Activated CD8-positive, alpha-beta memory T cell treated with anti-CD3 and anti-CD28 coated beads, Interleukin-2, amount 50 U/mL, for 48 hours (primary cell): ENCODE measurements around the gene PPFIBP2.

ENCODE experiments used
- DNase-seq: peaks from one replicate; pipeline ENCODE4 v3.0.0-alpha.2; 2020

PPFIBP2 gene

DNA sequence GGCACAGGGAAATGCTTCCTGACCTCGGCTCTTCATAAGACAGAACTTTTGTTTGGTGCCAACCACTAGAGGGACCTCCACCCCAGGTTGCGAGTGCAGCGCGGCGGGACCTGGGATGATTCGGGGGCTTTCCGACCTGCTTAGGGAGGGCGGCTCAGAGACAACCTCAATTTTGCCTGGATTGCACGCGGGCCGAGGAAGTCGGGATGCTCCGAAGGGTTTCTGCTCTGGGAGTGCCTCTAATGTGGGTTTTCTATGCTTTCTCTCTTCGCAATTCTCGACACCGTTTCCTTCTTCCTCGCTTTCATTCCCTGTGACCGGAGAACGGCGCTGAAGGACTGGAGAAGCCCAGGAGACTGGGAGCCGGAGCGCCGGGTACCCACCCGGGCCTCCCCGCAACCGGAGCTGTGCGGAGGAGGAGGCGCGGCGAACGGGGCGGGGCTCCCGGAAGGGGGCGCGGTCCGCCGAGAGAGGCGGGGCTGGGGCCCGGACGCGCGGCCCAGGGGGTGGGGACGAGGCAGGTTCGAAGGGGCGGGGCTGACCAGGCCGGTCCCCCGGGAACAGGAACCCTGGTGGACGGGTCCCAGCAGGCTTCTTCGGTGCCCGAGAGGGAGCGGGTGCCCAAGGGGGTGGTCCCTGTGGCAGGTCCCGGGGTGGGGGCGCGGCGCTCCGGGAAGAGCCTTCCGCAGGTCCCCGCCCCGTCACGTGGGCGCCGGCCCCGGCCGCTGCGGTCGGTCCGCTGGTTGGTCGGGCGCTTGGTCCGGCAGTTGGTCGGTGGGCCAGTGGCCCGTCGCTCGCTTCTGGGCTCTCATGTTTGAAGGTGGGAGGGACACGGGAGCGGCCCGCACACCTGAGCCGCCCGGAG lies at the start of gene PPFIBP2:
Gene PPFIBP2, plus strand, starts transcription at position 766 of the 865 bp plus-strand sequence. CDS start 35,477 bp downstream, outside the sequence.
- DNase-seq: peak; percentile 91

DNA sequence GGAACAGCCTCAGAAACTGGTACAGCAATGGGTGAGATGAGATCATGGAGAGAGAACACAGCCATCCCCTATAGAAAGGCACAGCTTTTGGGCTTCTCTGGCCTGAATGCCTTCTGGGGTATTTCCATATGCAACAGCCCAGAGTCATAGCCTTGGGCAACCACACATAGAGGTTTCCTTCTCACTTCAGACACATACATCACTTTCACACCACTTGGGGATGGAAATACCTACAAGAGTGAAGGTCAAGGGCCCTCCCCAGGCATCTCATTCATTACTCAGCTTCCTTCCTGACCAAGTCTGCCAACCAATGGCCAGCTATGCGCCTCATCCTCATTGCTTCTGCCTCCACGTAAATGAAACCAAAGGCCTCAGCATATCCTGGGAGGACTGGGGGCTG lies 46.1 kb upstream of the PPFIBP2 start:
- DNase-seq: no peak

DNA sequence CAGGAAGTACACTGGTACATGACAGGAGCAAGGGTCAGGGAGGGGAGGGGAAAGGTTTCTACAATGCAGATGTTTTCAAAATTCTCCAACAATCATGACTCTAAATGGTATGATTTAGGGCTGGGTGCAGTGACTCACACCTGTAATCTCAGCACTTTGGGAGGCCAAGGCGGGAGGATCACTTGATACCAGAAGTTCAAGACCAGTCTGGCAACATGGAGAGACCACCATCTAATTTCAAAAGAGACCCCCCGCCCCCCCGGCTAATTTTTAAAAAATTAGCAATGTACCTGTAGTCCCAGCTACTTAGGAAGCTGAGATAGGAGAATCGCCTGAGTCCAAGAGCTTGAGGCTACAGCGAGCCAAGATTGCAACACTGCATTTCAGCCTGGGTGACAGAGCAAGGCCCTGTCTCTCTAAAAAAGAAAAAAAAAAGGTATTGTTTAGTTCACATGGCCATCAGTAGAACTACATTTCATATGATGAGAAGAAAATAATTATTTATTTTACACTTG lies 44.4 kb upstream of the PPFIBP2 start:
- DNase-seq: peak; percentile 0

DNA sequence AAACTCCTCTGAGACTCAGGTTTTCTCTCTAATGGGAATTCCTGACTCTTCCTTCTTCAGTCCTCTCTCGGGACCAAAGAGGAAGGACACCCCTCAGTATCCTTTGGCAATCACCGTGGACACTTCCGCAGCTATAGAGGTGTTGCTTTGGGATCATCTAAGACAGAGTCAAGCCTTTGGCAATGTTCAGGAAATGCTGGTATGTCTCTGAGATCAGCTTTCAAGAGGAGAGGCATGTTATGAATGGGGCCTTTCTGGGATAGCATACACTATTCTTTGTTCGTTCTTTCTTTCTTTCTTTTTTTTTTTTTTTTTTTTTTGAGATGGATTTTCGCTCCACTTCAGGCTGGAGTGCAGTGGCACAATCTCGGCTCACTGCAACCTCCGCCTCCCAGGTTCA lies 42.7 kb upstream of the PPFIBP2 start:
- no peak for DNase-seq

DNA sequence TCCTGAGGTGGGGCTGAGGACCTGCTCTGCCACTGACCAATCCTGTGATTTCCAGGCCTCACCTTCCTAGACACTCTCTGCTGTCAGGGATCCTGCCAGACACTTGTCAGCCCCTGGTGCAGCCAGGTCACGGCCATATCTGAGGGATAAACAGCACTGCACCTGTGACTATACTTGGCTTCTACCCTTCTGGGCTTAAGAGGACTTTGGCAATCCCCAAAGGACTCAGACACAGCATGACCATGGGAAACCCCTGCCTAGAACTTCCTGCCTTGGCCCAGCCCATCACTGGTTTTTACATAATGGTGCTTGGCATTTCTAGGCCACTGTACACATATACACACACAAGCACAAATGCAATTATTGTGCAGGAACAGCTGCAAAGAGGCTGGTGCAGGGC lies 40.1 kb upstream of the PPFIBP2 start:
- no peak for DNase-seq

DNA sequence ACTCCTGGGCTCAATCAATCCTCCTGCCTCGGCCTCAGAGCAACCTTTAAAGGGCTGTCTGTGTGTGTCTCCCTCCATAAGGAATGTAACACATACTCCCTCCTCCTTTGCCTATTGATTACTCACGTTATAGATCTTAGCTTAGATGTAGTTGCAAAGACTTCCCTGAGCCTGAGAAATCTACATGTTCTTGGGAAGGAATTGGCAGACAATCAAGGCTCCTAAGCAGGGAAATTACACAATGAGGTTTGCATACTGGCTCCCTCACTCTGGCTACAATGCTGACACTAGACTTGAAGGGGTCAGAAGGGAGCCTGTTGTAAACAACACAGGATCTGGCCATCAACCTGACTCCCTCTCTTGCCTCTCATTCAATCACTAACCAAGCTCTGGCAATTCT lies 33.7 kb upstream of the PPFIBP2 start:
- no peak for DNase-seq

DNA sequence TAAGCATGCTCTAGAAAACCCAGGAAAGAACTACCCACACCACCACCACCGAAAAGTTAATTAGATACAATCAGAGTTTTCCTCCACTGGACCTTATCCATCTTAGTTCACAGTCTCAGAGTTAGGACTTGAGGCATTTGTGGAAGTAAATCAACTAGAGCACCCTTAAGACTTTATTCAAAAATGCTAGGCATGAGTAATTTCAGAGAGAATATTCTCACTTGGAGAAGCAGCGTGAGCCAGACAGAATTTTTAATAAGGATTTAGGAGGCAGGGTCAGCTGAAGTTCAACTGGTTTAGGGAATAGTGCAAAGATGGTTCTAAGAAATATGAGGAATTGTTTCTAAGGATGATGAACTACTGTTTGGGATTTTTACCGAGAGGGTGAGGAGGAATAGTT lies 29.7 kb upstream of the PPFIBP2 start:
- no peak for DNase-seq

DNA sequence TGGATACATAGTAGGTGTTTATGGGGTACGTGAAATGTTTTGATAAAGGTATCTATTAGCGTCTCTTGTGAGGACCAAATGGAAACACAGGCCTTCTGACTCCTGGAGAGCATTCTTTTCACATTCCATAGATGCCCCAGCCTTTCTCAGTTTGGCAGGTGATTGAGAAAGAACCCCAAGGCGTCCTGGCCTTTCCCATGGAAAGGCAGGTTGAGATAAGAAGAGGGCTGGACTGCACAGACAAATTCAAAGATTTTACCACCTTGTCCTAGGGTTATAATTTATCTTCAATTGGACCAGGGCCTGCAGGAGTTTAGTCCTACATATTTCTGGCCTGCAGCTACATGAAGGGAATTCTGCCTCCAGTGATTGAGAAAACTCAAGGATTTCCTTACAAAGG lies 29.2 kb upstream of the PPFIBP2 start:
- no peak for DNase-seq

DNA sequence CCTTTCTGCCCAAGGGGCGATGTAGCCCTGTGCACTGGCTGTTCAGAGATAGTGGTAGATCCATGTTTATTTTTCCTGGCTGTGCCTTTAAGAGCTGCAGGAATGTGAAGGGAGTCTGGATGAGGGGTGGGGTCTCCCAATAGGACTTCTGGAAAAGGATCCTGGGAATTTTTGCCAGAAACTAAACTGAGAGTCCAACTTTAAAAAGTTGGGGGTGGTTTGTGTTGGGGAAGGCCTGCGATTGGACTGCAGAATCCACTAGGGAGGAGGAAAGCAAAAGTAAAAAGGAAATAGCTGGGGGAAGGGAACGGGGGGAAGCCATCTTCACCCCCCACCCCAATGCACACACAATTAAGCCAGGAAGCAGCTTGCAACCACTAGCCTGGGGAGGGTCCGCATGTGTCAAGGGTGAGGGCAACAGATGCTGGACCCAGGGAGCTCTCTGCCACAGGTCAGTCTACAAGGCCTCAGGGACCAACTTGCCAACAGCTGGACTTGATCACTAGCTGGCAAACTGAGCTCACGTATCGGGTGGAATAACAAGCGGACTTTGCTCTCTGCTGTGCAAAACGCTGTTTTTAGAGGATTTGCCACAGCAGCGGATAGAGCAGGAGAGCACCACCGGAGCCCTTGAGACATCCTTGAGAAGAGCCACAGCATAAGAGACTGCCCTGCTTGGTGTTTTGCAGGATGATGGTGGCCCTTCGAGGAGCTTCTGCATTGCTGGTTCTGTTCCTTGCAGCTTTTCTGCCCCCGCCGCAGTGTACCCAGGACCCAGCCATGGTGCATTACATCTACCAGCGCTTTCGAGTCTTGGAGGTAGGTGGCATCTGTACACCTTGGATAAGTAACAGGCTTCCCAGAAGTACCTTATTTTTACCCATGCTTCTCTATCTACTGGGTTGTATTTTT lies 28.4 kb upstream of the PPFIBP2 start, which contains the start of gene OLFML1:
Gene OLFML1, plus strand, starts transcription at position 321 of the 912 bp plus-strand sequence. Its CDS starts 370 bp downstream, at position 691.
- no peak for DNase-seq

DNA sequence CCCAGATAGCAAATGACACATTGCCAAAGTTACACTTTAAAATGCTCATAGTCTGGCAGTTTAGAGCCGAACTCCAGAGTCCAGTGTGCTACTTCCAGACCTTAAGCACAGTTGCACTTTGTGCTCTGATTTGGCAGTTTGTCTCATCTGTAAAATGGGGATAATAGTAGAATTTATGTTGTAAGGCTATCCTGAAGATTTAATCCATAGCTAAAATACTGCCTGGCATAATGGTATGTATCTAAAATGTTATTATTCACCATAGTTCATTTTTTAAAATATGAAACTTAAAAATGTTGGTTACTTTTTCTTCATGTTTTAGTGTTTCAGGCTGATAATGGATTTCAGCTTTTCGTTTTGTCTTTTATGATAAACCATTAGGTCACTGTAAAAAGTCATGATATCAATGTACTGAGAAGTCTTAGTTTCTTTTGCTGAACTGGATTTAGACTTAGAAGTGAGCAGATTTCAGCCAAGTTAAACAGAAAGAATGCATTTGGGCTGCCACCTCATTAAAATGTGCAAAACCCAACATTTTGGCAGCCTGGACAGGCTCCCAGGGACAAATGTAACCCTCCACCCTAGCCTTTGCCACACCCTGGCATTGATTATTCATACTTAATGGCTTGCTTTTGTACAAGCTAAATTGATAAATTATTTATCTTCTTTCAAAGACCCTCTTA lies 27.6 kb upstream of the PPFIBP2 start:
- no peak for DNase-seq

DNA sequence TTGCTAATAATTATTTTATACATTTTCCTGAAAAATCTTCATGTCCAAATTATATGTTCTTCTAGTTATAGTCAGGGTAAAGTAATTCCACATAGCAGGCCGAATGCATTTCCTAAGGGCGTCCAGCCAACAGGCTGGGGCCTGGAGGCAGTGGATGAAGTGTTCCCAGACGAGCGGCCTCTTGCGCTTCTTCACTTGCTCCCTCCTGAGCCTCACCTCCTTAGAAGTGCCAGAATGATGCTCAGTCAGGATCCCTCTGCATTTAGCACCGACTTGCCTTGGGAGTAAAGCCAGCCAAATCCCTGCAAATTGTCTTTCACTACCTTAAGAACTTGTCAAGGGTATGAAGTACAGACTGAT lies 27.0 kb upstream of the PPFIBP2 start:
- DNase-seq: no peak

DNA sequence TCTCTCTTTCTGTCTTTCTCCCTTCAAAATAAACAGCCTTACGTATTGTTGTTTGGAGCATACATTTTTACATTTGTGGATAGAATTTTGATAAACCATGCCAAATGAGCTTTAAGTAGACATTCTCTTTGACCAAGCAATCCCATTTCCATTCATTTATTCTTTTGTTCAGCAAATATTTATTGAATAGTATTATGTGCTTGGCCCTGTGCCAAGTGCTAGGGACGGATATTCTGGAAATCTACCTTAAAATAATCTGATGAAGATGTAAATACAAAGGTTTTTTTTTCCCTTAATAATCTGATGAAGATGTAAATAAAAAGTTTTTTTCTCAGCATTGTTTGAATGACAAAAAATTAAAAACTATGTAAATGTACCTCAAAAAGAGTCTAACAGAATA lies 26.4 kb upstream of the PPFIBP2 start:
- DNase-seq: no peak

DNA sequence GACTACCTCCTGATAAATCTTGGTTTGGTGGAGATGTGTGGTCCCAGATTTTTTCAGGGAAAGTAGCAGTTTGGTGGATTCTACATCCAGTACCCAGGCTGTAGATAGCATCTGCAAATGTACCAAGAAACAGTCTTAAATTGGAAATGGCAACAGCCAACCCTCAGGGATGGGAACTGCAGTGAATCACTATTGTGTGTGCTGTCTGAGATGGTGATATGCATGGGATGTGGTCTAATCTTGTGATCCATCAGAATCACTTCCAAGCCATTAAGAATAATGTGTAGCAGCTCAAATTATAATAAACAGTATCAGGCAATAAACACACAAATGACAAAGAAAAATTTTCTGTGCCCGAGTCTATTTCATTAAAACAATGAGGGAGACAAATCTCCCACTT lies 25.1 kb upstream of the PPFIBP2 start:
- no peak for DNase-seq

DNA sequence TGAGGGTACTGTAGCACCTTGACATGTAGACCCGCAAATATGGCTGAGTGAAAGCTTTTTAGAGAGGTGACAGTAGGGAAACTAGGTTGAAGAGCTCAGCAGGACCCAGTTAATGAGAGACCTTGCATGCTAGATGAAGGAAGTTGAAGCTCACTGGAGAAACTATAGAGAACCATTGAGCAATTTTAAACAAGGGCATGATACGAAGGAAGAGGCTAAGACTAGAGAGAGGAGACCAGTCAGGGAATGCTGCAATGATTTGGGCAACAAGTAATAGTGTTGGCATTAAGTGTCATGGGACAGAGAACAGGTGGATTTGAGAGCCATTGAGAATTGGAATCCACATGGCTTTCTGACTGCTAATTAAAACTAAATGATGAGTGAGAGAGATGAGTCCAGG lies 24.4 kb upstream of the PPFIBP2 start:
- DNase-seq: no peak

DNA sequence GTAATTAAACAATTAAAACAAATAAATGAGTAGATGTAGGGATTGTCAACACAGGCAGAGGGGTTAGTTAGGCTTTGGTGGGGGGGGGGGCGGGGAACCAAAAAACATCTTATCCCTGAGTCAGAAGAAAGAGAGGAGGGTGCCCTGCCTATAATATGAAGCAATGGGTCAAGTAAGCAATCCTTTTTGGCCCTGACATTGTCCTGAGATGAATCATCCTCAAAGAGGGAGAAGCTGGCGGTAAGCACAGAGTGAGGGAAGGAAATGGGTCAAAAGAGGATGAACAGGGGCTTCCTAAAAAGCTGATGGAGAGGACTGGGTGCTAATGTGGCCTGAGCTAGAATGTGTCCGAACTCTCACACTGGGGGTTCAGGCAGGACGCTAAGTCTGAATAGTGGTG lies 23.7 kb upstream of the PPFIBP2 start:
- DNase-seq: no peak

DNA sequence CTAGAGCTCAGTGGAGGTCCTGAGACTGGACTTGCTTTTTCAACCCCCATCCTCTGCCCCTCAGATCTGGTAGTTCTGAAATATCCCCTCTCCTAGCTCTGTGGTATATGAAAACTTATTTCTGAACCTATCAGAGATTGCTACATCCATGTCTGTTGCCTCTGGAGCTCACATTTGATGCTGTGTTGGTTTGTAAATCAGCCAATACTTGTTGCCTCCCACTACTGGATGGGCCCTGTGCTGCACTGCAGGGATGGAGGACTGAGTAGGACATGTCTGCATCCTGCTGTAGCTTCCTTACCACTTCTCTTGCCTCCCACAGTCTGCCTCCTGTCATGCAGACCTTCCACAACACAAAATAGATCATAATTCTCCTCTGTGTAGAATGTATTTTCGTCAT lies 23.3 kb upstream of the PPFIBP2 start:
- no peak for DNase-seq

DNA sequence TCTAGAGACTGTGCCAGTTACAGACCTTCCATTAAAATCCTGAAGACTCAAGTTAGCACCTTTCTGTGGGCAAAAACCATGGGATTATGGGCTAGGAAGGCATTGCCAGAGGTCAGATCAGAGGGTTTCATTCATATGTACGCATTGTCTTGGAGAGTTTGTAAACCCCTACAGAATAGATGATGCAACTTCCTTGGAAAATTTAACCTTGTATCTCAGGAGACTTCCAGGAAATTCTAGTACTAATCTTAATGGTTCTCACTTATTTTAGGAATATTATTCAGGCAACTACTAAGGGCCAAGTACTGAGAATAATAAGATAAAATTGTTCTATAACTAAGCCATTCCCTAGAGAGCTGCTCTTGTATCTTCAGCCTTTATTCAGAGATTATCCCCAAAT lies 21.5 kb upstream of the PPFIBP2 start:
- DNase-seq: no peak

DNA sequence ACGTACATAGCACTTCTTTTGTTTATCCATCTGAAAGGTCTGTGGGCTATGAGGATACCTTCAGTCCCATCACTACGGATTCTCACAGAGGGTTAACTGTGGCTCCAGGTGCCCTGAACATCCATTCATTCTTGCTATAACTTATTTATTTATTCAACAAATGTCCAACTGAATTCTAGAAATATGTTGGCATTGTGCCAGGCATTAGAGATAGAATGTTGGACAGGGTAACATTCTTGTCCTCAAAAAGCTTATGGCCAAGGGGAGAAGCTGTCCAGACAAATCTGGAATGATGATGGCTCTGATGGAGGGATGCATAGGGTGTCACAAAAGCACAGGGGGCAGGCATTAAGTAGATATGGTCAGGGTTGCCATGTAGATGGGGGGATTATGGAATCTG lies 20.1 kb upstream of the PPFIBP2 start:
- DNase-seq: no peak

DNA sequence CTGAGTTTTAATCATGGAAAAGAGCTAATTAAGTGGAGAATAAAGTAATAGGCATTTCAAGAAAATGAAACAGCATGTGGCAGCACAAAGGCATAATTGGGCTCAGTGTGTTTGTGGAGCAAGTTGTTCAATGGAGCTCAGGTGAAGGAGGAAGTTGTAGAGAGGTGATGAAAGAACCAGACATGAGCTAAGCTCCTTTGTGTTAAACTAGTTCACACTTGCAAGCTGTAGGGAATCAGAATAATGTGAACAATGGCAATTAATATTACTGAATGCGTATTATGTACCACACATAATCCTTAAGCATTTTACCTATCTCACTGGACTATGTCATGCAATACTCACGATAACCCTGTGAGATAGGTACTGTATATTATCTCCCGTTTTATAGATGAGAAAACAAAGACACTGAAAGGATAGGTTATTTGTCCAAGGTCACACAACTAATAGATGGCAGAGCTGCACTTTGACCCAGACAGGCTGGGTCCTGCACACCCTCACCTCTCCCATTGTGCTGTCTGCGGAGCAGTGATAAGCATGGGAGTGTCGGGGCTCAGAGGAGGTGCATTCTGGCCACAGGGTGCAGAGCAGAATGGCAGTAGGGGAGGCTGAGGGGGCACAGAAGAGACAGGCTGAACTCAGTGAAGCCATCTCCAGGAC lies 19.6 kb upstream of the PPFIBP2 start:
- DNase-seq: no peak

DNA sequence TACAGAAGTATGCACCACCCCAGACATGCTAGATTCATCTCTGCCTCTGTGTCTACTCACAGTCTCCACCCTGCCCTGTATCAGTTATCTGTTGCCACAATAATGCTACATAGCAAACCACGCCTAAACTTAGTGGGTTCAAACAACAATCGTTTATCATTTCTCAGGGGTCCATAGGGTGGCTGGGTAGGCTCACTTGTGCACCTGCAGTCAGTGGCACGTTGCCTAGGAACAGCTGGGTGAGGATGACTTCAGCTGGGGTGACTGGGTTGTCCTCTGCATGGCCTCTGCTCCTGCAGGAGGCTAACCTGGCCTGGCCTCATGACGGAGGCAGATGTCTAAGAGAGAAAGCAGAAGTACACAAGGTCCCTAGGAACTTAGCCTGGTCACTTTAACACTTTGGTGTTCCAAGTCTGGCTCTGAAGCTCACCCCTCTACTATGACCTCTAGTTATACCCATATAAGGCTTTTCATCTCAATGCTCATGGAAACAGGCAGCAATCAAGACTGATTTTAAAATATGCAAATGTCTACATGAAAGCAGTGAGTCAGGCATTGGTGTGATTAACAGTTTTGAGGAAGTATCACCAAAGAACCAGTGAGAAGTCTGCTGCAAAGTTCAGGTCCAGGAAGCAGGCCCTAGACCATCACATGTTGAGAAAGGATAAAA lies 17.8 kb upstream of the PPFIBP2 start:
- no peak for DNase-seq

DNA sequence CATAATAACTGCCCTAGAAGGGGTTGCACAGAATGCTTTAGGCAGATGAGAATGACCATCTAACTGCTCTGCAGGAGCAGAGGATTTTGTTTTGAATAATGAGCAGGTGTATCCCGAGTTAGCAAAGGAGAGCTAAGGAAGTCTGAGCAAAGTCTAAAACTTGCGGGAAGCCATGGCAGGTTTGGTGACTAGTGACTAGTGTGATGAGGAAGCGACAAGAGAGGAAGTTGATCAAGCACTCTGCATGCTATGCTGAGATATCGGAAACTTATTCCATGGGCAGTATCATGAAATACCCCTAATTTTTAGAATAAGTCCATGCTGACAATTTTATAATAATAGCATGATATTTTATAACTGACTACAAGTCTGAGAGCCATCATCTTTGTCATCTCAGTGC lies 15.6 kb upstream of the PPFIBP2 start:
- DNase-seq: no peak

DNA sequence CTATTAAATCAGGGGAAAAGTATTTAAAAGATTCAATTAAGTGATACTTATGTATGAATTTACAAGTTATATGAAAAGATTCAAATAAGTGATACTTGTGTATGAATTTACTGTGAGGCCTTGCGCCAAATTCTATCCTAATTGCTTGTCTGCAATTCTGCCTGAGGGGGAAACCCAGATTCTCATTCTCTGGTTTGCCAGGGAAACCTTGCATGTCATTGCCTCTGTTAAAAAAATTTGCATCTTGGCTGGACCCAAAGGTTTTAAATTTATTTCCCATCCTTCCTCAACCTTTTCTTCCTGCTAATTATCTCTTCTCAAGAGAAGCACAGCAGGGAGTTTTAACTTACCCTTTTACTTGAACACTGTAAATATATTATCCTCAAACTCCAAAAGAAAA lies 14.7 kb upstream of the PPFIBP2 start:
- DNase-seq: no peak
